ENCODE results near the gene BORCS8. TPM values are rescaled to one million over a fixed set of nuclear protein-coding genes. Genes with fewer than 3 reads are reported as not detected.

The BORCS8 gene
- total and polyA plus RNA-seq, 2 of the 4 experiments (the other 2 are of a cell fraction): 16.7 to 33.9 TPM

DNA sequence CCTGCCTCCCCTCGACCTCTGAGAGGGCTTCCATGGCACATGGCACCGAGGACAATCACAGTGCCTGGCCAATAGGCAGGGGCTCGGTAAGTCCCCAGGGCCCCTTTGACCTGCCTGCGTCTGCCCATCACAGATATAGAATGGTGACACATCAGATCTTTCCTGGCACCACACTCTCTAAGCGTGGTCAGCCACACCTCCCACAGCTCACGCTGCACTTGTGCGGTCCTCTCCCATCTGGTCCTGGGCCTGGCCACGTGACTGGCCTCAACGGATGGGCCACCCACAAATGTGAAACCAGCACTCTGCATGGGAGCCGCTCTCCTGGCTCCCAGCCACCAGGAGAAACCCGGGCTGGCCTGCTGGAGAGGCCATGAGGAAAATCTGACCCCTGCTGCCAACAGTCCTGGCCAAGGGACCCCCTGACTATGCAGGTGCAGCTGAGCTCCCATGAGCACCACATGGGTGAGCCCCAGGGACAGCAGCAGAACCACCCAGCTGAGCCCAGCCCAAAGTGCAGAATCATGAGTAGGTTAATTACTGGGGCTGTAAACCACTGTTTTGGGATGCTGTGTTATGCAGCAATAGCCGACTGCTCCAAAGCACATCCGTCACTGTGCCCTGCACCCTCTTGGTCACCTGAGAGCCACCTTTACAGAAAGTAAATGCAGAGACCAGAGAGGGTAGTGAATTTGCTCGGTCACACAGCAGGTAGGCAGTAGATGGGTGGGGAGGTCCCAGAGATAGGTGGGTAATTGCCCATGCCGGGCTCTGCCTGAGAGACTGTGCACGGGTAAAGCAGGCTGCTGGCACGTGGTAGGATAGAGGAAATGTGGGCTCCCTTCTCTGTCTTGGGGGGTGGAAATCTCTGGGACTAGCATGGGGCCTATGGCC, 12.2 kb downstream of the BORCS8 start:
- Histone ChIP-seq H3K79me1 (ENCODE audit: low read depth in 1 of 2, low read length in 2 of 2) (no peaks in the 10 kb centered on the region), H3K9me3 (ENCODE audit: control insufficient read depth, insufficient read depth, low read length) (peaks cover 3% of the 10 kb centered on the region; the same call in 1 of the 2 replicates), H3K4ac (ENCODE audit: low read depth, low read length) (no peak overlapping the region), H3K56ac (ENCODE audit: extremely low read depth, insufficient read depth, low read length) (no peak overlapping the region), H4K8ac (ENCODE audit: low read depth in 2 of 2, low read length in 2 of 2) (no peak overlapping the region), H2BK5ac (ENCODE audit: low read depth, low read length, poor library complexity, severe bottlenecking) (no peak overlapping the region), H3K4me3 (ENCODE audit: insufficient read depth, low read depth, low read length) (no peak overlapping the region), H3K27me3 (ENCODE audit: control insufficient read depth, insufficient read depth, low read length) (no peaks in the 10 kb centered on the region), H2BK120ac (ENCODE audit: low read depth, low read length) (no peak overlapping the region), H3K4me2 (ENCODE audit: low read depth, low read length) (no peak overlapping the region), H3K4me1 (ENCODE audit: control insufficient read depth, insufficient read depth, low read length) (no peaks in the 10 kb centered on the region), H3K23ac (ENCODE audit: low read depth, low read length) (no peak overlapping the region), H3K27ac (ENCODE audit: insufficient read depth, low read length) (no peak overlapping the region), H3K18ac (ENCODE audit: low read depth, low read length) (no peak overlapping the region), H4K91ac (ENCODE audit: insufficient read depth, low read depth, low read length) (no peak overlapping the region), H2AK5ac (ENCODE audit: low read depth, low read length) (no peak overlapping the region), H4K5ac (ENCODE audit: low read depth, low read length) (no peak overlapping the region), H2AK9ac (replicated peaks; ENCODE audit: low read depth, low read length, poor library complexity) (no peak overlapping the region), H4K20me1 (ENCODE audit: insufficient read depth, low read length) (no peaks in the 10 kb centered on the region; the same call in 1 of the 2 replicates), H3K36me3 (ENCODE audit: control insufficient read depth, insufficient read depth, low read length) (peaks cover 34% of the 10 kb centered on the region), H2BK20ac (ENCODE audit: low read depth, low read length) (no peak overlapping the region), H3K9ac (ENCODE audit: low read depth, low read length) (no peak overlapping the region), H2AFZ (replicated peaks; ENCODE audit: low read length, poor library complexity) (no peak overlapping the region), H3K14ac (replicated peaks; ENCODE audit: low read depth, low read length) (no peak overlapping the region), H2BK15ac (ENCODE audit: low read depth, low read length) (no peak overlapping the region), H3K9me1 (ENCODE audit: insufficient read depth, low read length) (no peaks in the 10 kb centered on the region)
- no peak for DNase-seq
- ChIA-PET CTCF (no interaction called here), POLR2A (ENCODE audit: unreplicated experiment) (no interaction called here)
- dilution Hi-C loops (cut with HindIII; ENCODE audit: low sequenced_read_pairs, unreplicated experiment): no loop called here
- no TSS peak for BruUV-seq (replicated peaks)
- no peak for TF ChIP-seq NFE2L2 (IDR thresholded peaks at IDR 0.05; ENCODE audit: low read depth, low read length)
- TF ChIP-seq FOS (IDR thresholded peaks at IDR 0.05; ENCODE audit: low read depth, low read length): no peak
- TF ChIP-seq MXI1 (IDR thresholded peaks at IDR 0.05; ENCODE audit: borderline replicate concordance, low read depth, low read length): no peak
- TF ChIP-seq RCOR1 (IDR thresholded peaks at IDR 0.05; ENCODE audit: insufficient replicate concordance, low read length): no peak
- TF ChIP-seq POLR2A (IDR thresholded peaks at IDR 0.05; ENCODE audit: low read depth, low read length): no peak
- TF ChIP-seq RAD21 (IDR thresholded peaks at IDR 0.05; ENCODE audit: low read length): no peak
- no peak for TF ChIP-seq RFX5 (IDR thresholded peaks at IDR 0.05; ENCODE audit: low read depth, low read length)
- TF ChIP-seq MAFK (IDR thresholded peaks at IDR 0.05; ENCODE audit: low read depth, low read length): no peak
- intact Hi-C loops (cut with micrococcal nuclease): loop anchor here (10.0 kb wide), 1 partner anchor 115 kb away; the partner anchor contains the start of gene SLC25A42
- in situ Hi-C loops (cut with MboI; ENCODE audit: low sequenced_read_pairs): no loop called here
- WGBS, 2 experiments (ENCODE audit: extremely low coverage in 2 of 2, insufficient read length in 1 of 2): 75% methylated on average over 5 of the region's 17 CpGs; no CpG with 5 or more reads in 1 of the 2 experiments
- ATAC-seq (ENCODE audit: low read depth): no peak

Measured in IMR-90 (cell line).